Activated naive CD4-positive, alpha-beta T cell treated with anti-CD3 and anti-CD28 coated beads, Interleukin-2, amount 10 ng/mL, durations not matched to agents 5 hours and 36 hours (primary cell): Measurements from ENCODE around the gene CHKA. TPM values are rescaled to one million over a fixed set of nuclear protein-coding genes. Genes with fewer than 3 reads are reported as not detected.

ENCODE experiments used
- microRNA-seq: library from miRNA; unstranded; fragments of <30 nt; microRNA quantifications from one replicate; pipeline ENCODE4 v1.2.0, GENCODE V29; 2022; ENCODE audit warnings: borderline microRNAs expressed, borderline replicate concordance
- total RNA-seq, 2 experiments: library from RNA; stranded (reverse); gene quantifications; one replicate each; pipeline ENCODE4 v1.2.3, GENCODE V29; 2021

The CHKA gene
- total RNA-seq = 1 to 10 TPM; 5.4 to 5.7 TPM

GRCh38 chr11:68121067-68121899 lies at the start of gene CHKA:
CHKA (minus strand) TSS chr11:68121388; CDS start chr11:68121177, 211 bp downstream.

DNA sequence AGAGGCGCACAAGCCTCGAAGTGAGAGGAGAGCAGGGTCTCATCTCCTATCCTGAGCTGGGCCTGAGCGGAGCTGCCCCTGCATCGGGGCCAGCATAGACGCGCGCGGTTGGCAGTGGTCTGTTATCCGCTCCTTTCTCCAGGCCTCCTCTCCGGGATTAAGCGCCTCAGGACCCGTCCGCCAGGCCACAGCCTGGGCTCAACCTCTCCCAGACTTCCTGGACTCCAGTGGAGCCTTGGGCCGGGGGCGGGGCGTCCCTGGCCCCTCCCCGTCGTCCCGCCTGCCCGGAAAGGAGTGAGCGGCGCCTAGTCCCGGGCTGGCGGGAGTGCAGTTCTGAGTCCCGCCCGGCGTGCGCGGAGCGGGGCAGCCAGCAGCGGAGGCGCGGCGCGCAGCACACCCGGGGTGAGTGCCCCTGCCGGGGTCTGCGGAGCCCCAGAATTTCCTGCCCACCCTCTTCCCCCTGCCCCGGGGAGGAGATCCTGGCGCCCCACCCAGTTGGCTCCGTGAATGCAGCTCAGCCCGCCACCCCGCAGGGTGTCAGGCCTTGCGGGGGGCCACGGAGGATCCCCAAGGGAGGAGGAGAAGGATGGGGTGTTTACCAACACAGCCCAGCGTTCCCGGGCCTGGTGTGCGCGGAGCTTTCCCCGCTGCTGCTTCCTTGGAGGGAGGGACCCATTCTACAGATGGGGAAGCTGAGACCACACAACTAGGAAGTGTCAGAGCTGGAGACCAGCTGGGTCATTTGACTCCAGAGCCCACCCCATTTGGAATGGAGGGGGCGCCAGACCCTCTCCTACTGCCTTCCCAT lies 82.3 kb downstream of the CHKA start, which contains the start of gene TCIRG1:
Gene TCIRG1, plus strand, starts transcription at position 308 of the 808 bp plus-strand sequence. CDS start 2,247 bp downstream, outside the sequence.

DNA sequence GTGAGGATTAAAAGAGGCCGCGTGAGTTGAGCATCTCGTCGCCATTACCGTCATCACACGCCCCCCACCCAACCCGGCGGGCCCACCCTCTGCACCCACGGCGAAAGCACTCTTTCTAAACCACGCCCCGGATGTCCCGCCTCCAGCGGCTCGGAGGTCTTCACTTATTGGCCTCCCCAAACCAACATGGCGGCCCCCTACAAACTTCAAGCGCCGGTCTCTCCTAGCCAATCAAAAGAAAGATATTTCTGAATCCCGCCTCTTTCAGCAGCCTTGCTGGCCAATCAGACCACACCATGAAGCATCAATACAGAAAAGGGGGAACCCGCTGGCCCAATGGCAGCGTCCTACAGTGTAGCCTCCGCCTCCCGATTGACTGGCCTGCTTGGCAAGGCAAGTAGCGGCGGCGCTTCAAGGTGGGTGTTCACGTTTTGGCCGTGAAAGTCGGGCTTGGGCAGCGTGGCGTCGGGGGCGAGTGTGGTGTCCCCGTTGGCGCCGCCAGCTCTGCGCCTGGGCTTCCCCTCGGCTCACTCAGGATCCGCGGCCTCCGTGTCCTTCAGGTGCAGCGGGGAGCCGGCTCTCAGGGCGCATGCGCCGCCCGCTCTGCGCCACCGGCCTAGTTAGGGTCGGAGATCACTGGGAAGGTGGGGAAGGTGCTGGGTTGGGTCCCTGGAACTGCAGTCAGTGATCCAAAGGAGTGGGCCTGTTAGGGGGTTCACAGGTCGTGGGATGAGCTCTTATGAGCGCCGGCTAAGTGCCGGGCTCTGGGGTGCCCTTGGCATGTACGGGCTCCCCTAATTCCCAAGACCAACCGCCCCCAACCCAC lies 90.7 kb downstream of the CHKA start, which contains the start of gene NDUFS8:
Gene NDUFS8, plus strand, starts transcription at position 364 of the 826 bp plus-strand sequence. CDS start 1,471 bp downstream, outside the sequence.

DNA sequence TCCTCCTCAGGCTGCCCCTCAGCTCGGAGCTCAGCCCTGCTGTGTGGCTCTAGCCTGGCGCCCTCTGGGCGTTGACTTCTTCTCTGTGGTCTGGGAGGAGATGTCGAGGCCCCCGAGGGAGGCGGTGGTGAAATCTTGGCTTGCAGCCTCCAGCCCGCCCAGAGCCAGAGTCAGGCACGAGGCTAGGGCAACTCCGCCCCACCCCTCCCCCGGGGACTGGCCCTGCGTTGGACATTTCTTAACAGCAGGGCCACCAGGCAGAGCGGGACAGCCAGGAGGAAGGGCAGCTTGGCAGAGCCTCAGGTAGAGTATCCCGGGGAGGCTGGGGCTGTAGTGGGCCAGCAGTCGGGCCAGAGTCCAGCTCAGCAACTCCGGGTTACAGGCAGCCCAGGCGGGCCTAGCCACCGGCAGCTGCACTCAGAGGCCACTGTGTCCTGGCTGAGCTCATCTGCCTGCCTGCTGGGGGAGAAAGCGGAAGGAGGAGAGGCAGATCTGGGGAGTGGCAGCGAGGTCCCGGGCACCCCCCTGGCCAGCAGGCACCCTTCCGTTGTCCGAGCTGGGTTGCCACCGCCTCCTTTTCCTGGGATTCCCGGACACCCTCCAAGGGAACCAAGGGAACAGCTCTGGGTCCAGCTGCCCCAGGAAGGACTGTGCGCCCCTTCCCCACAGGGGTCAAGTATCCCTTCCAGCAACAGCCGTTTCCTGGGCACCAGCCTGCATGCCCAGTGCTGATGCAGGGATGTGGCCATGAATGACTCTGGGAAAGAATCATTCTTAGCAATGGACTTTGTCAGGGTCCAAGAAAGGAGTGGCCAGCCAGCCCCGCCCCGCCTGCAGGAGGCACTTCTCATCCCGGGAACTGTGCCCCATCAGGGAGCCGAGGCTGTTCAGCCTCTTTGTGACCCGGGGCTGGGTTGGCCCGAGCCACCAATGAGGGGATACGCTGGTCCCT lies 110.8 kb downstream of the CHKA start, which contains the start of gene ALDH3B1:
Gene ALDH3B1, plus strand, starts transcription at position 238 of the 952 bp plus-strand sequence. CDS start 4,971 bp downstream, outside the sequence.

GRCh38 chr11:68003846-68004550 lies 117.2 kb downstream of the CHKA start, which contains the start of gene UNC93B1:
UNC93B1 (minus strand) TSS chr11:68004097; CDS start chr11:68004043, 54 bp downstream.

Small RNAs within 50 kb of the gene (microRNA-seq; reads per million reads assigned to microRNA genes)
- not detected for gene MIR4691
- not detected for gene MIR6753
- not detected for gene MIR7113

Other genes with a start within 250 kb of the CHKA start
- 10 to 100 TPM; 25.1 to 27.0 TPM for gene UNC93B1, start 117.3 kb downstream of the CHKA start, total RNA-seq
- not detected for gene ALDH3B1, start 111.1 kb downstream of the CHKA start, total RNA-seq
- 100 to 1,000 TPM; 105 to 109 TPM for gene NDUFS8, start 90.7 kb downstream of the CHKA start, total RNA-seq
- gene TCIRG1, start 82.4 kb downstream of the CHKA start, total RNA-seq = 100 to 1,000 TPM; 245 to 253 TPM
- 10 to 100 TPM; 29.3 to 31.5 TPM for gene KMT5B, start 91.9 kb upstream of the CHKA start, total RNA-seq
- gene C11orf24, start 150.6 kb upstream of the CHKA start, total RNA-seq = 10 to 100 TPM; 19.3 to 23.4 TPM
- 10 to 100 TPM; 29.8 to 35.1 TPM for gene LRP5, start 191.2 kb upstream of the CHKA start, total RNA-seq